Measurements from ENCODE around the gene SH3TC1.

DNA sequence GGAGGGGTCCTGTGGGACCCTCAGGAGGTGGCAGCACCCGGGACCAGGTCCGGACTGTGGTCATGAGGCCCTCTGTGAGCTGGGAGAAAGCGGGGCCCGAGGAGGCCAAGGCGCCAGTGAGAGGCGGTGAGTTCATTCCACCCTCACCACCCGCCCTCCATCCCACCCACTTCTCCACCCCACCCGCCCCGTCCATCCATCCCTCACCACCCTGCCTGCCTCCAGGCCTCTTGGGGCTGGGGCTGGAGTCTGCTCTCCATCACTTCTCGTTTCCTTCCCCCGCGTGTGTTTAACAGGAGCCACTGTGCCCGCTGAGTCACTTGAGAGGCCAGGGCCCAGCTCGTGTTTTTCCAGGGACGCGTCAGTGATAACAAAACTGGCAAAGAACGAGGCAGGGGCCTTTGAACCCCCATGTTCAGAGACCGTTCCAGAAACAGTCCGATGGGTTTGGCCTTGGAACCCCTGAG is 6.2 kb downstream of the SH3TC1 start:
- TF ChIP-seq ZNF274 (CRISPR knock-in tag; IDR thresholded peaks at IDR 0.05), result no peak
- no peak for TF ChIP-seq ZNF776 (CRISPR knock-in tag; IDR thresholded peaks at IDR 0.05)

Data from HepG2 (cell line).